CD4-positive, alpha-beta memory T cell (primary cell): Measurements from ENCODE around the gene LRP1B. TPM values are rescaled to one million over a fixed set of nuclear protein-coding genes. Genes with fewer than 3 reads are reported as not detected.
"Not testable (repeated sequence)": the region's sequence is repeated elsewhere in the genome, so short reads cannot be mapped to it uniquely, and the experiment has no call there.

ENCODE experiments used
- CTCF ChIA-PET: fragments of 350-600 bp; sonication (Branson Sonifier 250); formaldehyde crosslinking; loops from one replicate; lab custom pipeline; 2021; ENCODE audit warnings: inconsistent platforms; ENCODE audit not compliant: partially characterized antibody; lab: Charles Lee
- POLR2A ChIA-PET: fragments of 350-600 bp; sonication (Branson Sonifier 250); formaldehyde crosslinking; loops from one replicate; lab custom pipeline; 2021; ENCODE audit not compliant: partially characterized antibody; lab: Charles Lee
- DNase-seq, 5 donors: peaks; one replicate each; pipeline versions ENCODE4 v3.0.0 to v3.0.0-alpha.2; 2020 to 2022; ENCODE audit warnings: mixed read lengths in 1 of 5
- H3K27ac ChIP-seq: one replicate; pipeline ENCODE4 v1.7.0; 2013; ENCODE audit warnings: low read depth, low read length
- H3K27me3 ChIP-seq: 2 replicates; pipeline ENCODE4 v1.7.0; 2013; ENCODE audit warnings: mild to moderate bottlenecking, low read length, moderate library complexity; ENCODE audit not compliant: insufficient read depth
- H3K36me3 ChIP-seq: 2 replicates; pipeline ENCODE4 v1.7.0; 2013; ENCODE audit warnings: mild to moderate bottlenecking, low read length, moderate library complexity; ENCODE audit not compliant: insufficient read depth
- H3K4me1 ChIP-seq: 2 replicates; pipeline ENCODE4 v1.7.0; 2013; ENCODE audit warnings: mild to moderate bottlenecking, low read length, moderate library complexity; ENCODE audit not compliant: insufficient read depth
- H3K4me3 ChIP-seq, 2 donors: one replicate each; pipeline ENCODE4 v1.7.0; 2013; ENCODE audit warnings: low read length in 2 of 2, mild to moderate bottlenecking in 1 of 2
- H3K9me3 ChIP-seq, 2 donors: one replicate each; pipeline ENCODE4 v1.7.0; 2013; ENCODE audit warnings: low read length in 2 of 2, control low read depth in 1 of 2; ENCODE audit not compliant: control insufficient read depth in 1 of 2
- H3K27ac Mint-ChIP-seq, 7 donors: one replicate each; pipeline ENCODE4 v1.8.0; 2020 to 2021; ENCODE audit warnings: mixed read lengths in 7 of 7, mild to moderate bottlenecking in 6 of 7, inconsistent platforms in 3 of 7, moderate library complexity in 3 of 7
- H3K27me3 Mint-ChIP-seq, 2 donors: one replicate each; pipeline ENCODE4 v1.8.0; 2020 to 2021; ENCODE audit warnings: mixed read lengths in 2 of 2
- H3K36me3 Mint-ChIP-seq, 2 donors: one replicate each; pipeline ENCODE4 v1.8.0; 2020 to 2021; ENCODE audit warnings: mixed read lengths in 2 of 2, inconsistent platforms in 1 of 2, mild to moderate bottlenecking in 1 of 2
- H3K4me1 Mint-ChIP-seq, 4 donors: one replicate each; pipeline ENCODE4 v1.8.0; 2020 to 2021; ENCODE audit warnings: mixed read lengths in 4 of 4, mild to moderate bottlenecking in 1 of 4
- H3K4me3 Mint-ChIP-seq, 8 donors: one replicate each; pipeline ENCODE4 v1.8.0; 2020 to 2021; ENCODE audit warnings: mixed read lengths in 8 of 8, mild to moderate bottlenecking in 7 of 8, moderate library complexity in 6 of 8, inconsistent platforms in 3 of 8
- H3K9me3 Mint-ChIP-seq, 8 donors: one replicate each; pipeline ENCODE4 v1.8.0; 2020 to 2021; ENCODE audit warnings: mixed read lengths in 8 of 8, mild to moderate bottlenecking in 5 of 8, inconsistent platforms in 3 of 8, moderate library complexity in 1 of 8
- intact Hi-C: fragments of 100-400 bp; cut with micrococcal nuclease; formaldehyde crosslinking; loops from one replicate; pipeline ENCODE4 v1.15.1; 2023
- polyA plus RNA-seq, 2 donors: library from polyadenylated mRNA; unstranded; fragments of 300-500 nt; fragmentation: Illumina TruSeq; gene quantifications; one replicate each; pipeline ENCODE4 v1.2.3, GENCODE V29; 2021
- total RNA-seq, 2 experiments: library from RNA; stranded (reverse); gene quantifications; one replicate each; pipeline ENCODE4 v1.2.3, GENCODE V29; 2021

The LRP1B gene
- total and polyA plus RNA-seq, 4 experiments from 2014 or later = not detected

DNA sequence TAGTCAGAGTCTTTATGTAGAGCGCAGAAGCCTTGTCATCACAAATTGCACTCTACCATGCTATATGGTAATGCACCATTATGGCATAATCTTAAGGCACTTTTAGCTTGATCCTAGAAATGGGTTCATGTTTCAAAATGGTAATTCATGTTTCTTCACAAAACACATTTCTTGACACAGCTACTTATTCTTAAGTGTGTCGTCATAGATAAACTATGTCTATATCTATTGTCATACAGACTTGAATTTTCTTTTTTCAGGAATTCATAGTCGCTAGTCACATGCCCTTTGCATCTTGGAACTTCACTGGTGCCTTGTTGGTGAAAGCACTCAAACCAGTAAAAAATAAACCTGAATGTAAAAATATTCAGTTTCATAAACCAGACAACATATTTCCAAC lies 1578.2 kb downstream of the LRP1B start:
- H3K9me3 ChIP-seq = no peaks in the 10 kb centered on the region
- no peaks in the 10 kb centered on the region for H3K4me1 ChIP-seq
- Mint-ChIP-seq H3K27ac (no peak overlapping the region), H3K9me3 (peaks cover 0 to 14% (median 6%) of the 10 kb centered on the region in 8 donors), H3K27me3 (no peaks in the 10 kb centered on the region), H3K4me3 (no peak overlapping the region), H3K4me1 (no peaks in the 10 kb centered on the region), H3K36me3 (no peaks in the 10 kb centered on the region)
- POLR2A ChIA-PET = no interaction called here
- H3K27ac ChIP-seq = no peak overlapping the region
- intact Hi-C loops = no loop called here
- no peaks in the 10 kb centered on the region for H3K36me3 ChIP-seq
- no peak overlapping the region for H3K4me3 ChIP-seq
- CTCF ChIA-PET = no interaction called here
- DNase-seq = no peak
- H3K27me3 ChIP-seq = no peaks in the 10 kb centered on the region

DNA sequence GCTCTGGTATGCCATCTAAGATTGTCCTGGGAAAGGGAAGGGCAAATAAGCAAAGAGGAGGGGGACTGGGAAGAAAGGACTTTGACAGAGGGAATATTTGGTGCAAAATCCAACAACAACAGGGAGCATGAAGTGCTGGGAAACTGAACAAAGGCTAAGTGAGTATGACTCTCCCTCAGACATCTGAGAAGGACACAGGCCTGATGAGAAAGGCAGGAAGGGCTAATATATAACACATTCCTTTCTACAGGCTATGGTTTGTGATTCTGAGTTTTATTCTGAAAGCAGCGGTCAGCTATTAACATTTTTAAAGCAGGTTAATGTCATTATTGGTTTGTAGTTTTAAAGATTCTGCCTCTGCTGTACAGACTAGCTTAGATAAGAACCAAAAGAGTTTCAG lies 1579.5 kb downstream of the LRP1B start:
- Histone ChIP-seq H3K27ac (no peak overlapping the region), H3K27me3 (no peaks in the 10 kb centered on the region), H3K4me3 (no peak overlapping the region), H3K36me3 (no peaks in the 10 kb centered on the region), H3K4me1 (no peaks in the 10 kb centered on the region), H3K9me3 (no peaks in the 10 kb centered on the region)
- Mint-ChIP-seq H3K27ac (no peak overlapping the region), H3K36me3 (no peaks in the 10 kb centered on the region), H3K4me1 (no peaks in the 10 kb centered on the region), H3K27me3 (no peaks in the 10 kb centered on the region), H3K4me3 (no peak overlapping the region), H3K9me3 (peaks cover 0 to 17% (median 8%) of the 10 kb centered on the region in 8 donors)
- POLR2A ChIA-PET = no interaction called here
- CTCF ChIA-PET = no interaction called here
- no peak for DNase-seq
- intact Hi-C loops = no loop called here

DNA sequence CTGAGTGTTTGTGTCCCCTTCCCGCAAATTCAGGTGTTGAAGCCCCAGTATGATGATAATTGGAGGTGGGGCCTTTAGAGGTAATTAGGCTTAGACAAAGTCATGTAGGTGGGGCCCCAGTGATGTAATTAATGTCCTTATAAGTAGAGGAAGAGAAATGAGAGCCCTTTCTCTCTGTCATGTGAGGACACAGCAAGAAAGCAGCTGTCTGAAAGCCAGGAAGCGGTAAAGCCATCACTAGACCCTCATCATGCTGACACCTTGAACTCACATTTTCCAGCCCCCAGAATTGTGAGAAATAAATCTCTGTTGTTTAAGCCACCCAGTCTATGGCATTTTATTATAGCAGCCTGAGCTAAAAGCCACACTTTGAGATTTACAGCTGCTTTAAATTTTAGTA lies 1580.0 kb downstream of the LRP1B start:
- no peaks in the 10 kb centered on the region for H3K9me3 ChIP-seq
- intact Hi-C loops = no loop called here
- H3K27ac ChIP-seq = no peak overlapping the region

DNA sequence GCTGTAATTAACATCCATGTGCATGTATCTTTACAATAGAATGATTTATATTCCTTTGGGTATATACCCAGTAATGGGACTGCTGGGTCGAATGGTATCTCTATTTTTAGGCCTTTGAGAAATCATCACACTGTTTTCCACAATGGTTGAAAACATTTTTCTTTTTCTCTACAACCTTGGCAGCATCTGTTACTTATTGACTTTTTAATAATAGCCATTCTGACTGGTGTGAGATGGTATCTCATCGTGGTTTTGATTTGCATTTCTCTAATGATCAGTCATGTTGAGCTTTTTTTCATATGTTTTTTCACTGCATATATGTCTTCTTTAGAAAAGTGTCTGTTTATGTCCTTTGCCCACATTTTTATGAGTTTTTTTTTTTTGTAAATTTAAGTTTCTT lies 1586.0 kb downstream of the LRP1B start:
- H3K27ac Mint-ChIP-seq, H3K27me3 ChIP-seq, H3K36me3 ChIP-seq, H3K4me1 ChIP-seq, H3K4me3 ChIP-seq, H3K4me1 Mint-ChIP-seq, H3K36me3 Mint-ChIP-seq, H3K27ac ChIP-seq, H3K9me3 ChIP-seq, DNase-seq, H3K27me3 Mint-ChIP-seq, H3K4me3 Mint-ChIP-seq, intact Hi-C loops: not testable (repeated sequence)
- ChIA-PET POLR2A (interaction anchor here (0.7 kb wide), 1 partner anchor 451 kb away, joined by 3 read pairs; no protein-coding TSS in a partner anchor), CTCF (interaction anchor here (0.6 kb wide), 1 partner anchor 9 kb away, joined by 3 read pairs; no protein-coding TSS in a partner anchor)
- peaks cover 4 to 28% (median 15%) of the 10 kb centered on the region in 8 donors for H3K9me3 Mint-ChIP-seq

More for the DNA sequence above, 1580.0 kb downstream of the LRP1B start:
- Histone ChIP-seq H3K36me3 (no peaks in the 10 kb centered on the region), H3K27me3 (no peaks in the 10 kb centered on the region), H3K4me3 (no peak overlapping the region), H3K4me1 (no peaks in the 10 kb centered on the region)
- Mint-ChIP-seq H3K27ac (no peak overlapping the region), H3K36me3 (no peaks in the 10 kb centered on the region), H3K27me3 (no peaks in the 10 kb centered on the region), H3K4me3 (no peak overlapping the region), H3K9me3 (peaks cover 0 to 18% (median 8%) of the 10 kb centered on the region in 8 donors), H3K4me1 (no peaks in the 10 kb centered on the region)
- POLR2A ChIA-PET = no interaction called here
- no peak for DNase-seq
- CTCF ChIA-PET = no interaction called here

DNA sequence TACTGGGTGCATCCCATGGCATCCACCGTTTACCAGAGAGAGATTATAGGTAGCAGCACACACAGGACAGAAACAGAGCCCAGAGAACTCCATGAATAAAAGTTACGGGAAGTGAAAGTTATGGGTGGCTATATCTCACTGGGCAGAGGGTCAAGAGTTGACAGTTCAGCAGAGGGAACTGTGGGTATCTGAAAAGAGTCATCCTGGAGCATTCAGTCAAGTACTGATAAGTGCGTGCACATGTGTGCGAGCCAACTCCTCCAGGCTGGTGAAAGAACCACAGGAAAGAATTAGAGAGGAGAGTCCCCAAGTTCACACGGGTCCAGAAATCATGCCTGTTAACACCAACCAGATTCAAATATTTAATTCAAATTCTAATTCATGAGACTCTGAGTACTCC lies 1588.2 kb downstream of the LRP1B start:
- Mint-ChIP-seq H3K27me3 (no peaks in the 10 kb centered on the region), H3K4me3 (no peak overlapping the region), H3K9me3 (peaks cover 7 to 22% (median 15%) of the 10 kb centered on the region in 8 donors), H3K4me1 (no peaks in the 10 kb centered on the region), H3K27ac (no peak overlapping the region), H3K36me3 (no peaks in the 10 kb centered on the region)
- CTCF ChIA-PET = no interaction called here
- intact Hi-C loops = no loop called here
- no peaks in the 10 kb centered on the region for H3K36me3 ChIP-seq
- no peaks in the 10 kb centered on the region for H3K9me3 ChIP-seq
- H3K27me3 ChIP-seq = no peaks in the 10 kb centered on the region
- POLR2A ChIA-PET = no interaction called here
- DNase-seq = no peak
- H3K27ac ChIP-seq = no peak overlapping the region
- no peak overlapping the region for H3K4me3 ChIP-seq
- no peaks in the 10 kb centered on the region for H3K4me1 ChIP-seq

DNA sequence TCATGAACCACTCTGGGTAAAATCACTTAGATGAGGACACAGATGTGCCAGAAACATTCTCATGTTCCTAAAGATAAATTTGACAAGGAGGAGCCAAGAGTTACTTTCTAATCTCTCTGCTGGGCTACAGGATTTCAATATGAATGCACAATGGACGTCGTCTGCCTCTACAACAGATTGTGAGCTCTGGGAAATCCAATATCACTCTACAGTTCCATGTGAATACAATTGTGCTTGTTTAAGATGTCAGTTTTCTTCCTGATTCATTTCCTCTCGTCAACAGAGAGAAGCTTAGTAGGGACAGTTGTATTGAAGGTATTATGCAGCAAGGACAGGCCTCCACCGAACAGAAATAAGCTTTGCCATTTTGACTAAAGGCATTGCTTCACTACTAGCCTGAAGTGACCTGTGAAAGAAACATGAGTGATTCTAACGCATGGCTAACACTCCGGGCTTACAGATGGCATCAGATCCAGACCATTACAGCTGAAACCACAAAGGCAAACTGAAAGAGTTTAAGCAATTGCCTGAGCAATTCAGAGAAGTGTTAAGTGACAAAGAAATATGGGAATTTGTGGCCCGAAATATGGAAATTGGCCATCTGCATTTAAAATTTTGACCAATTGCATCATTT lies 1591.5 kb downstream of the LRP1B start:
- Histone ChIP-seq H3K9me3 (no peaks in the 10 kb centered on the region), H3K27me3 (no peaks in the 10 kb centered on the region), H3K36me3 (no peaks in the 10 kb centered on the region), H3K27ac (no peak overlapping the region), H3K4me1 (no peaks in the 10 kb centered on the region), H3K4me3 (no peak overlapping the region)
- CTCF ChIA-PET = no interaction called here
- Mint-ChIP-seq H3K27ac (no peak overlapping the region), H3K4me1 (no peaks in the 10 kb centered on the region), H3K9me3 (peaks cover 2 to 15% (median 7%) of the 10 kb centered on the region in 8 donors), H3K36me3 (no peaks in the 10 kb centered on the region), H3K27me3 (no peaks in the 10 kb centered on the region), H3K4me3 (no peak overlapping the region)
- no peak for DNase-seq
- POLR2A ChIA-PET = no interaction called here
- intact Hi-C loops = no loop called here

DNA sequence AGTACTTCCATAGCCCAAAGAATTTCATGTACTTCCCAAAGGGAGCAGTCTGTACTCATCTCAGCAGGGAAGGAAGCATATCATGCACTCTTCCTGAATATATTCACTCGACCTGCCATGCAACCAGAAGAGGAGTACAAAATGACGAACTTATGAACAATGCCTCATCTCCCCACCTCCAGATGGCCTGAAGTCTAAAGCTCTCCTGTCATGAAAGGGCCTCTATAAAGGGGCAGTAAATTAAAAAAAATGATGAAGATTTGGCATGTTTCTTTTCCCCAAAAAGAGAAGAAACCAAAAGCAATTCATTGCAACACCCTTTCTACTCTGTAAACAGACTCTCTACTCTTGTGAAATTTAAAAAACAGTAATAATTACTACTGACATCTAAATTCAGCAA lies 1601.1 kb downstream of the LRP1B start:
- POLR2A ChIA-PET = no interaction called here
- H3K36me3 Mint-ChIP-seq = no peaks in the 10 kb centered on the region
- no peak overlapping the region for H3K27ac Mint-ChIP-seq
- no peak for DNase-seq
- Histone ChIP-seq H3K27me3 (no peaks in the 10 kb centered on the region), H3K36me3 (no peaks in the 10 kb centered on the region), H3K4me1 (no peaks in the 10 kb centered on the region), H3K27ac (no peak overlapping the region), H3K9me3 (no peaks in the 10 kb centered on the region), H3K4me3 (no peak overlapping the region)
- peaks cover 0 to 14% (median 6%) of the 10 kb centered on the region in 8 donors for H3K9me3 Mint-ChIP-seq
- intact Hi-C loops = no loop called here
- no peak overlapping the region for H3K4me3 Mint-ChIP-seq
- H3K27me3 Mint-ChIP-seq = no peaks in the 10 kb centered on the region
- H3K4me1 Mint-ChIP-seq = no peaks in the 10 kb centered on the region
- CTCF ChIA-PET = interaction anchor here (0.7 kb wide), 1 partner anchor 13 kb away, joined by 3 read pairs; no protein-coding TSS in a partner anchor
